GM21381 (cell line): ENCODE measurements around the gene GSTP1.

Source experiments
- ATAC-seq: cut with Tn5 transposase; IDR thresholded peaks from one replicate; pipeline ENCODE4 v1.9.1; 2021; ENCODE audit warnings: mild to moderate bottlenecking, moderate library complexity; ENCODE audit not compliant: unreplicated experiment

Gene GSTP1

GRCh38 chr11:67628710-67629385 is 45.2 kb downstream of the GSTP1 start:
- ATAC-seq: no peak

GRCh38 chr11:67629386-67630227 is 46.0 kb downstream of the GSTP1 start, which contains the start of gene NUDT8:
Gene NUDT8, minus strand, starts transcription at chr11:67629937. Its CDS starts 26 bp downstream, at chr11:67629911.
- ATAC-seq: peak; percentile 42

GRCh38 chr11:67630228-67630942 is 46.8 kb downstream of the GSTP1 start:
- ATAC-seq: peak; percentile 55

GRCh38 chr11:67630943-67631331 is 47.3 kb downstream of the GSTP1 start:
- no peak for ATAC-seq

GRCh38 chr11:67631411-67631810 is 47.8 kb downstream of the GSTP1 start:
- ATAC-seq: no peak

- ATAC-seq: no peak
Measured at GRCh38 chr11:67631853-67632174, 48.2 kb downstream of the GSTP1 start.

GRCh38 chr11:67632175-67632981 is 48.8 kb downstream of the GSTP1 start:
- no peak for ATAC-seq

- no peak for ATAC-seq
Measured at GRCh38 chr11:67632982-67633755, 49.6 kb downstream of the GSTP1 start.

- no peak for ATAC-seq
Measured at GRCh38 chr11:67633758-67634365, 50.2 kb downstream of the GSTP1 start.

GRCh38 chr11:67634366-67635230 is 51.0 kb downstream of the GSTP1 start:
- ATAC-seq: no peak

GRCh38 chr11:67635231-67635521 is 51.6 kb downstream of the GSTP1 start:
- ATAC-seq: no peak
